OCI-LY7 (cell line): ENCODE results near the gene CD22. TPM values are rescaled to one million over a fixed set of nuclear protein-coding genes. Genes with fewer than 3 reads are reported as not detected.

Experiments used
- BruUV-seq: library from RNA; stranded (reverse); fragments of 400-500 nt; replicated peaks from 2 replicates; lab custom pipeline; 2021; lab: Mats Ljungman, UMichigan
- CTCF ChIA-PET: fragments of 300-600 bp; sonication (Branson Sonifier 250); formaldehyde crosslinking; loops from one replicate; lab custom pipeline; 2022; ENCODE audit warnings: antibody characterized with exemption; ENCODE audit not compliant: unreplicated experiment; lab: Charles Lee
- POLR2A ChIA-PET: fragments of 300-600 bp; sonication (Branson Sonifier 250); formaldehyde crosslinking; loops from one replicate; lab custom pipeline; 2022; ENCODE audit warnings: antibody characterized with exemption; lab: Charles Lee
- DNase-seq: peaks from one replicate; pipeline ENCODE4 v3.0.0-alpha.2; 2015; ENCODE audit warnings: low spot score
- H2AFZ ChIP-seq: fragments of 200-600 bp; sonication (generic), shearing (Covaris generic); 2 replicates; pipeline ENCODE4 v1.6.1; 2014; ENCODE audit warnings: mild to moderate bottlenecking, antibody characterized with exemption, low read length, moderate library complexity
- H3K27ac ChIP-seq: fragments of 200-600 bp; sonication (generic); 2 replicates; pipeline ENCODE4 v1.5.1; 2014; ENCODE audit warnings: mixed run types, low read depth, mild to moderate bottlenecking, moderate library complexity, low read length, inconsistent platforms; ENCODE audit not compliant: poor library complexity, severe bottlenecking
- H3K36me3 ChIP-seq: fragments of 200-600 bp; sonication (generic); 2 replicates; pipeline ENCODE4 v1.6.1; 2014; ENCODE audit warnings: mild to moderate bottlenecking, antibody characterized with exemption, low read length, moderate library complexity, mixed read lengths; ENCODE audit not compliant: insufficient read depth
- H3K4me1 ChIP-seq: fragments of 200-600 bp; sonication (generic); 2 replicates; pipeline ENCODE4 v1.5.1; 2014; ENCODE audit warnings: mild to moderate bottlenecking, low read length; ENCODE audit not compliant: insufficient read depth, poor library complexity, severe bottlenecking
- H3K4me2 ChIP-seq: fragments of 200-600 bp; sonication (generic); 2 replicates; pipeline ENCODE4 v1.6.1; 2014; ENCODE audit warnings: mild to moderate bottlenecking, low read length
- H3K4me3 ChIP-seq: fragments of 200-600 bp; sonication (generic); 2 replicates; pipeline ENCODE4 v1.5.1; 2014; ENCODE audit warnings: mild to moderate bottlenecking, low read depth, low read length; ENCODE audit not compliant: poor library complexity, severe bottlenecking
- H3K79me2 ChIP-seq: fragments of 200-600 bp; sonication (generic); 2 replicates; pipeline ENCODE4 v1.6.1; 2016; ENCODE audit warnings: low read depth, mild to moderate bottlenecking, low read length, moderate library complexity, mixed read lengths; ENCODE audit not compliant: insufficient read depth
- H3K9me2 ChIP-seq: fragments of 200-600 bp; sonication (generic); 2 replicates; pipeline ENCODE4 v1.6.1; 2016; ENCODE audit warnings: mild to moderate bottlenecking, low read length, mixed read lengths; ENCODE audit not compliant: insufficient read depth
- H3K9me3 ChIP-seq: fragments of 200-600 bp; sonication (generic); 2 replicates; pipeline ENCODE4 v1.6.1; 2014; ENCODE audit warnings: mild to moderate bottlenecking, mixed run types, low read length, mixed read lengths
- H4K20me1 ChIP-seq: fragments of 200-600 bp; sonication (generic); 2 replicates; pipeline ENCODE4 v1.6.1; 2014; ENCODE audit warnings: mild to moderate bottlenecking, antibody characterized with exemption, low read length, moderate library complexity, mixed read lengths; ENCODE audit not compliant: insufficient read depth
- CTCF ChIP-seq: fragments of 200-600 bp; sonication (generic); conservative IDR thresholded peaks from 2 replicates; pipeline ENCODE4 v1.5.1; 2014; ENCODE audit warnings: mild to moderate bottlenecking, antibody characterized with exemption, low read length, moderate library complexity, mixed read lengths
- EZH2phosphoT487 ChIP-seq: fragments of 200-600 bp; sonication (generic); IDR thresholded peaks from 2 replicates; pipeline ENCODE4 v1.6.1; 2018; ENCODE audit warnings: low read depth, borderline replicate concordance, mild to moderate bottlenecking, mixed run types, antibody characterized with exemption, low read length, moderate library complexity, mixed read lengths
- intact Hi-C: fragments of 100-400 bp; cut with micrococcal nuclease; formaldehyde crosslinking; loops from one replicate; pipeline ENCODE4 v1.10.0; 2022; ENCODE audit not compliant: unreplicated experiment
- total RNA-seq, 2 experiments: library from RNA; depleted of rRNA in 1 of 2; stranded (reverse); fragments of >200 nt in 1 of 2; shearing (Covaris generic) in 1 of 2; gene quantifications; 2 replicates each; pipeline ENCODE4 v1.2.3, GENCODE V29; 2014 to 2022

The CD22 gene
- total RNA-seq, 2 experiments from 2014 or later, result 413 to 972 TPM

- H3K9me3 ChIP-seq, result no peaks in the 10 kb centered on the region
- POLR2A ChIA-PET, result interaction anchor here (1.0 to 1.4 kb wide), 3 partner anchors 9 to 25 kb away, joined by 3 to 5 read pairs (median 4); no protein-coding TSS in a partner anchor
- no peaks in the 10 kb centered on the region for H4K20me1 ChIP-seq
- H3K36me3 ChIP-seq, result no peaks in the 10 kb centered on the region
- H3K4me3 ChIP-seq, result no peak overlapping the region
- intact Hi-C loops, result loop anchor here (2.0 kb wide), 1 partner anchor 41 kb away; no protein-coding TSS in a partner anchor
- peak overlapping the region; percentile 26 for H3K27ac ChIP-seq
- no peaks in the 10 kb centered on the region for H3K79me2 ChIP-seq
- peak overlapping the region; percentile 11; the same call in 1 of the 2 replicates for H3K4me2 ChIP-seq
- peaks cover 78% of the 10 kb centered on the region for H3K4me1 ChIP-seq
- no peaks in the 10 kb centered on the region for H3K9me2 ChIP-seq
- peak overlapping the region; percentile 31; the same call in 1 of the 2 replicates for H2AFZ ChIP-seq
- no peak for DNase-seq
- BruUV-seq, result no TSS peak
- no peak for TF ChIP-seq EZH2phosphoT487
- no peak for TF ChIP-seq CTCF
- CTCF ChIA-PET, result no interaction called here
Measured at GRCh38 chr19:35307931-35308330, 21.1 kb upstream of the CD22 start.

- no peaks in the 10 kb centered on the region for H3K79me2 ChIP-seq
- H3K4me1 ChIP-seq, result peaks cover 78% of the 10 kb centered on the region
- no peaks in the 10 kb centered on the region for H3K9me3 ChIP-seq
- no peaks in the 10 kb centered on the region for H3K36me3 ChIP-seq
- POLR2A ChIA-PET, result interaction anchor here (1.0 to 1.1 kb wide), 2 partner anchors 15 to 24 kb away, joined by 3 to 5 read pairs; no protein-coding TSS in a partner anchor
- H2AFZ ChIP-seq, result no peak overlapping the region
- TF ChIP-seq EZH2phosphoT487 (no peak), CTCF (no peak)
- no TSS peak for BruUV-seq
- H3K4me3 ChIP-seq, result no peak overlapping the region
- no peaks in the 10 kb centered on the region for H4K20me1 ChIP-seq
- CTCF ChIA-PET, result no interaction called here
- DNase-seq, result no peak
- intact Hi-C loops, result no loop called here
- no peaks in the 10 kb centered on the region for H3K9me2 ChIP-seq
- no peak overlapping the region for H3K4me2 ChIP-seq
- H3K27ac ChIP-seq, result no peak overlapping the region
Measured at GRCh38 chr19:35308910-35309309, 20.1 kb upstream of the CD22 start.

- H2AFZ ChIP-seq, result no peak overlapping the region
- intact Hi-C loops, result no loop called here
- CTCF ChIA-PET, result no interaction called here
- no peak for TF ChIP-seq EZH2phosphoT487
- TF ChIP-seq CTCF, result no peak
- POLR2A ChIA-PET, result no interaction called here
- DNase-seq, result no peak
- H3K36me3 ChIP-seq, result no peaks in the 10 kb centered on the region
- BruUV-seq, result no TSS peak
- no peaks in the 10 kb centered on the region for H3K9me2 ChIP-seq
- no peaks in the 10 kb centered on the region for H3K79me2 ChIP-seq
- no peaks in the 10 kb centered on the region for H4K20me1 ChIP-seq
- no peak overlapping the region for H3K27ac ChIP-seq
- H3K9me3 ChIP-seq, result no peaks in the 10 kb centered on the region
- peaks cover 76% of the 10 kb centered on the region for H3K4me1 ChIP-seq
- H3K4me2 ChIP-seq, result no peak overlapping the region
- no peak overlapping the region for H3K4me3 ChIP-seq
Measured at GRCh38 chr19:35309481-35310279, 19.3 kb upstream of the CD22 start.
